Measurements from ENCODE around the gene UBE3C.

GRCh38 chr7:157138101-157138423 lies 664 bp upstream of the UBE3C start:
- no peak for TF ChIP-seq CTCF (IDR thresholded peaks at IDR 0.05)
- no peak for TF ChIP-seq POLR2A (IDR thresholded peaks at IDR 0.05)
